H1 (cell line): ENCODE data around the gene UAP1. TPM values are rescaled to one million over a fixed set of nuclear protein-coding genes. Genes with fewer than 3 reads are reported as not detected.

ENCODE experiments used
- BCL11A ChIP-seq, 2 experiments: IDR thresholded peaks; one replicate each; pipeline ENCODE4 v1.6.1; 2011; ENCODE audit warnings: low read depth in 2 of 2, low read length in 2 of 2, mild to moderate bottlenecking in 2 of 2
- CBX5 ChIP-seq: fragments of 300-800, 300-1000 bp; sonication (generic); IDR thresholded peaks from 2 replicates; pipeline ENCODE4 v1.7.1; 2016; ENCODE audit warnings: antibody characterized with exemption, low read length, low read depth
- CTCF ChIP-seq, 3 experiments: IDR thresholded peaks; 1 replicate in 2 of 3; 2 replicates in 1 of 3; pipeline versions ENCODE4 v1.5.1 to v1.6.1; 2011; ENCODE audit warnings: low read length in 3 of 3, mild to moderate bottlenecking in 3 of 3, inconsistent platforms in 2 of 3, low read depth in 1 of 3, moderate library complexity in 1 of 3; ENCODE audit not compliant: insufficient read depth in 1 of 3; ENCODE audit errors: control extremely low read depth in 1 of 3
- SP2 ChIP-seq: IDR thresholded peaks from 2 replicates; pipeline ENCODE4 v1.6.1; 2012; ENCODE audit warnings: mild to moderate bottlenecking, low read length, inconsistent platforms
- TAF7 ChIP-seq: optimal IDR thresholded peaks from 2 replicates; pipeline ENCODE3; 2011; ENCODE audit warnings: low read depth, mild to moderate bottlenecking, inconsistent platforms, low read length, moderate library complexity, borderline replicate concordance
- polyA plus RNA-seq, 7 experiments: library from polyadenylated mRNA; depleted of rRNA in 3 of 7; stranded (reverse) in 5 of 7; unstranded in 2 of 7; fragments of >200 nt in 5 of 7; fragments of 200-250 nt in 2 of 7; gene quantifications; 1 replicate in 5 of 7; 2 replicates in 1 of 7; 4 replicates in 1 of 7; pipeline versions ENCODE4 v1.2.1 to v1.2.3, GENCODE V29; 2011 to 2013; ENCODE audit warnings: missing spikeins in 2 of 7, mixed read lengths in 2 of 7
- total RNA-seq: library from RNA; stranded (reverse); fragmentation: NEBNext Ultra II Directional; extraction: Animal tissue kit (Norgen Biotek cat#: 25700); gene quantifications from 2 replicates; pipeline ENCODE4 v1.2.1, GENCODE V29; 2021

UAP1 gene
- total and polyA plus RNA-seq, 2 of the 8 experiments (the other 6 are each of a cell fraction or from before 2014, with no cell fraction given), result 9.4 to 32.9 TPM

GRCh38 chr1:162536511-162536910 is 25.0 kb upstream of the UAP1 start (continued):
- TF ChIP-seq TAF7, result no peak
- TF ChIP-seq BCL11A (IDR thresholded peaks at IDR 0.05; ENCODE audit: low read depth in 2 of 2, low read length in 2 of 2), result no peak
- no peak for TF ChIP-seq CBX5
- no peak for TF ChIP-seq CTCF (IDR thresholded peaks at IDR 0.05; ENCODE audit: control extremely low read depth in 1 of 3, insufficient read depth in 1 of 3, low read depth in 1 of 3, low read length in 3 of 3)
- no peak for TF ChIP-seq SP2
- TF ChIP-seq, all 59 proteins: peak for 0
